Measurements from ENCODE around the gene C5.

C5 gene

GRCh38 chr9:120999317-120999716 is 50.8 kb downstream of the C5 start:
- H4K20me1 ChIP-seq (ENCODE audit: insufficient read depth, low read length): no peaks in the 10 kb centered on the region

GRCh38 chr9:120998111-120998510 is 52.0 kb downstream of the C5 start:
- H3K9me2 ChIP-seq (replicated peaks; ENCODE audit: insufficient read depth, low read length): no peaks in the 10 kb centered on the region
- H3K4me2 ChIP-seq (ENCODE audit: low read depth, low read length): no peak overlapping the region
- TF ChIP-seq CTCF (IDR thresholded peaks at IDR 0.05; ENCODE audit: low read length) (no peak), EZH2 (optimal IDR thresholded peaks at IDR 0.05; ENCODE audit: low read depth, low read length) (no peak), EZH2phosphoT487 (IDR thresholded peaks at IDR 0.05; ENCODE audit: low read length) (no peak)
- H2AFZ ChIP-seq (ENCODE audit: low read length): no peak overlapping the region
- H3K79me2 ChIP-seq (ENCODE audit: low read length): no peaks in the 10 kb centered on the region
- H3K27me3 ChIP-seq (replicated peaks; ENCODE audit: insufficient read depth, low read length): no peaks in the 10 kb centered on the region
- no peaks in the 10 kb centered on the region for H3K9me3 ChIP-seq (replicated peaks; ENCODE audit: insufficient read depth, low read length)
- H3K9ac ChIP-seq (ENCODE audit: low read length): no peak overlapping the region
- no peaks in the 10 kb centered on the region for H3F3A ChIP-seq (ENCODE audit: insufficient read depth, low read length)
- H3K27ac ChIP-seq (ENCODE audit: low read length): no peak overlapping the region
- no peak overlapping the region for H3K4me3 ChIP-seq (ENCODE audit: low read length)
- H3K36me3 ChIP-seq (replicated peaks; ENCODE audit: insufficient read depth, low read length): no peaks in the 10 kb centered on the region
- no peaks in the 10 kb centered on the region for H4K20me1 ChIP-seq (ENCODE audit: insufficient read depth, low read length)
- DNase-seq: no peak
- H3K4me1 ChIP-seq (ENCODE audit: low read length): peaks cover 4% of the 10 kb centered on the region; the same call in 1 of the 2 replicates

More at GRCh38 chr9:120999317-120999716, 50.8 kb downstream of the C5 start:
- no peaks in the 10 kb centered on the region for H3F3A ChIP-seq (ENCODE audit: insufficient read depth, low read length)
- no peak overlapping the region for H3K9ac ChIP-seq (ENCODE audit: low read length)
- no peaks in the 10 kb centered on the region for H3K36me3 ChIP-seq (replicated peaks; ENCODE audit: insufficient read depth, low read length)
- H3K9me3 ChIP-seq (replicated peaks; ENCODE audit: insufficient read depth, low read length): no peaks in the 10 kb centered on the region
- H3K4me3 ChIP-seq (ENCODE audit: low read length): no peak overlapping the region
- H3K4me1 ChIP-seq (ENCODE audit: low read length): peaks cover 4% of the 10 kb centered on the region; the same call in 1 of the 2 replicates
- no peaks in the 10 kb centered on the region for H3K9me2 ChIP-seq (replicated peaks; ENCODE audit: insufficient read depth, low read length)
- no peak overlapping the region for H2AFZ ChIP-seq (ENCODE audit: low read length)
- DNase-seq: no peak
- TF ChIP-seq CTCF (IDR thresholded peaks at IDR 0.05; ENCODE audit: low read length) (no peak), EZH2phosphoT487 (IDR thresholded peaks at IDR 0.05; ENCODE audit: low read length) (no peak), EZH2 (optimal IDR thresholded peaks at IDR 0.05; ENCODE audit: low read depth, low read length) (no peak)
- no peaks in the 10 kb centered on the region for H3K27me3 ChIP-seq (replicated peaks; ENCODE audit: insufficient read depth, low read length)
- H3K79me2 ChIP-seq (ENCODE audit: low read length): no peaks in the 10 kb centered on the region
- H3K4me2 ChIP-seq (ENCODE audit: low read depth, low read length): no peak overlapping the region
- H3K27ac ChIP-seq (ENCODE audit: low read length): no peak overlapping the region

- H3K36me3 ChIP-seq (replicated peaks; ENCODE audit: insufficient read depth, low read length): no peaks in the 10 kb centered on the region
- DNase-seq: no peak
- no peaks in the 10 kb centered on the region for H3K9me2 ChIP-seq (replicated peaks; ENCODE audit: insufficient read depth, low read length)
- H3K79me2 ChIP-seq (ENCODE audit: low read length): no peaks in the 10 kb centered on the region
- no peak overlapping the region for H3K4me3 ChIP-seq (ENCODE audit: low read length)
- no peak overlapping the region for H3K9ac ChIP-seq (ENCODE audit: low read length)
- H3F3A ChIP-seq (ENCODE audit: insufficient read depth, low read length): no peaks in the 10 kb centered on the region
- H3K4me1 ChIP-seq (ENCODE audit: low read length): peaks cover 4% of the 10 kb centered on the region; the same call in 1 of the 2 replicates
- H4K20me1 ChIP-seq (ENCODE audit: insufficient read depth, low read length): no peaks in the 10 kb centered on the region
- H3K4me2 ChIP-seq (ENCODE audit: low read depth, low read length): no peak overlapping the region
- no peak overlapping the region for H2AFZ ChIP-seq (ENCODE audit: low read length)
- no peaks in the 10 kb centered on the region for H3K27me3 ChIP-seq (replicated peaks; ENCODE audit: insufficient read depth, low read length)
- H3K9me3 ChIP-seq (replicated peaks; ENCODE audit: insufficient read depth, low read length): no peaks in the 10 kb centered on the region
- H3K27ac ChIP-seq (ENCODE audit: low read length): no peak overlapping the region
- no peak for TF ChIP-seq EZH2 (optimal IDR thresholded peaks at IDR 0.05; ENCODE audit: low read depth, low read length)
These were observed 52.6 kb downstream of the C5 start for GRCh38 chr9:120997502-120997901.

- H3K79me2 ChIP-seq (ENCODE audit: low read length): no peaks in the 10 kb centered on the region
- H4K20me1 ChIP-seq (ENCODE audit: insufficient read depth, low read length): no peaks in the 10 kb centered on the region
- no peaks in the 10 kb centered on the region for H3K27me3 ChIP-seq (replicated peaks; ENCODE audit: insufficient read depth, low read length)
- no peak overlapping the region for H3K9ac ChIP-seq (ENCODE audit: low read length)
- H3K9me2 ChIP-seq (replicated peaks; ENCODE audit: insufficient read depth, low read length): no peaks in the 10 kb centered on the region
- no peaks in the 10 kb centered on the region for H3F3A ChIP-seq (ENCODE audit: insufficient read depth, low read length)
- no peak for TF ChIP-seq CTCF (IDR thresholded peaks at IDR 0.05; ENCODE audit: low read length)
- no peak for TF ChIP-seq EZH2phosphoT487 (IDR thresholded peaks at IDR 0.05; ENCODE audit: low read length)
- no peak for TF ChIP-seq EZH2 (optimal IDR thresholded peaks at IDR 0.05; ENCODE audit: low read depth, low read length)
- H3K4me3 ChIP-seq (ENCODE audit: low read length): no peak overlapping the region
- H3K9me3 ChIP-seq (replicated peaks; ENCODE audit: insufficient read depth, low read length): no peaks in the 10 kb centered on the region
- no peak overlapping the region for H3K4me2 ChIP-seq (ENCODE audit: low read depth, low read length)
- no peak overlapping the region for H3K27ac ChIP-seq (ENCODE audit: low read length)
- peaks cover 4% of the 10 kb centered on the region; the same call in 1 of the 2 replicates for H3K4me1 ChIP-seq (ENCODE audit: low read length)
- no peak overlapping the region for H2AFZ ChIP-seq (ENCODE audit: low read length)
- no peak for DNase-seq
- no peaks in the 10 kb centered on the region for H3K36me3 ChIP-seq (replicated peaks; ENCODE audit: insufficient read depth, low read length)
These were observed 53.7 kb downstream of the C5 start for GRCh38 chr9:120996409-120996808.

Measured in MM.1S (cell line).